Measurements from ENCODE around the gene GLIS2.

GLIS2 gene

GRCh38 chr16:4325253-4325758, 9.4 kb downstream of the GLIS2 start:
- no peaks in the 10 kb centered on the region for H3K27me3 ChIP-seq (ENCODE audit: insufficient read depth, low read length, poor library complexity, severe bottlenecking)
- no peak overlapping the region for H3K4me3 ChIP-seq (ENCODE audit: low read length, poor library complexity, severe bottlenecking)
- no peak overlapping the region for H3K4me2 ChIP-seq (ENCODE audit: low read depth, low read length, poor library complexity, severe bottlenecking)
- no peak for TF ChIP-seq CTCF (conservative IDR thresholded peaks at IDR 0.05; ENCODE audit: low read length)
- no peak for TF ChIP-seq EZH2phosphoT487 (IDR thresholded peaks at IDR 0.05; ENCODE audit: borderline replicate concordance)
- H3F3A ChIP-seq (ENCODE audit: low read depth) = no peaks in the 10 kb centered on the region
- H3K79me2 ChIP-seq (ENCODE audit: insufficient read depth, low read length) = no peaks in the 10 kb centered on the region
- no peak overlapping the region for H3K9ac ChIP-seq (ENCODE audit: low read depth, low read length, poor library complexity, severe bottlenecking)
- no peaks in the 10 kb centered on the region for H3K4me1 ChIP-seq (ENCODE audit: insufficient read depth, low read length, poor library complexity, severe bottlenecking)
- H3K9me2 ChIP-seq (replicated peaks; ENCODE audit: low read depth, low read length) = no peaks in the 10 kb centered on the region
- H2AFZ ChIP-seq (ENCODE audit: low read length) = no peak overlapping the region
- H4K20me1 ChIP-seq (ENCODE audit: insufficient read depth, low read length, poor library complexity, severe bottlenecking) = no peaks in the 10 kb centered on the region
- H3K36me3 ChIP-seq (ENCODE audit: insufficient read depth, low read length) = no peaks in the 10 kb centered on the region
- no peaks in the 10 kb centered on the region for H3K9me3 ChIP-seq (ENCODE audit: insufficient read depth, low read depth, low read length)

- TF ChIP-seq EZH2phosphoT487 (IDR thresholded peaks at IDR 0.05; ENCODE audit: borderline replicate concordance) (no peak), CTCF (conservative IDR thresholded peaks at IDR 0.05; ENCODE audit: low read length) (no peak)
- no peak overlapping the region for H3K9ac ChIP-seq (ENCODE audit: low read depth, low read length, poor library complexity, severe bottlenecking)
- H3K9me2 ChIP-seq (replicated peaks; ENCODE audit: low read depth, low read length) = no peaks in the 10 kb centered on the region
- H3K36me3 ChIP-seq (ENCODE audit: insufficient read depth, low read length) = no peaks in the 10 kb centered on the region
- H2AFZ ChIP-seq (ENCODE audit: low read length) = no peak overlapping the region
- no peak overlapping the region for H3K4me3 ChIP-seq (ENCODE audit: low read length, poor library complexity, severe bottlenecking)
- no peaks in the 10 kb centered on the region for H3K9me3 ChIP-seq (ENCODE audit: insufficient read depth, low read depth, low read length)
- no peaks in the 10 kb centered on the region for H3F3A ChIP-seq (ENCODE audit: low read depth)
- H3K27me3 ChIP-seq (ENCODE audit: insufficient read depth, low read length, poor library complexity, severe bottlenecking) = no peaks in the 10 kb centered on the region
- H4K20me1 ChIP-seq (ENCODE audit: insufficient read depth, low read length, poor library complexity, severe bottlenecking) = no peaks in the 10 kb centered on the region
- H3K4me2 ChIP-seq (ENCODE audit: low read depth, low read length, poor library complexity, severe bottlenecking) = no peak overlapping the region
- no peaks in the 10 kb centered on the region for H3K4me1 ChIP-seq (ENCODE audit: insufficient read depth, low read length, poor library complexity, severe bottlenecking)
- no peaks in the 10 kb centered on the region for H3K79me2 ChIP-seq (ENCODE audit: insufficient read depth, low read length)
Measured at GRCh38 chr16:4327386-4328045, 11.6 kb downstream of the GLIS2 start.

GRCh38 chr16:4328046-4328781, 12.3 kb downstream of the GLIS2 start:
- Histone ChIP-seq H3F3A (ENCODE audit: low read depth) (no peaks in the 10 kb centered on the region), H3K4me1 (ENCODE audit: insufficient read depth, low read length, poor library complexity, severe bottlenecking) (no peaks in the 10 kb centered on the region), H3K27me3 (ENCODE audit: insufficient read depth, low read length, poor library complexity, severe bottlenecking) (no peaks in the 10 kb centered on the region), H2AFZ (ENCODE audit: low read length) (no peak overlapping the region), H3K9me2 (replicated peaks; ENCODE audit: low read depth, low read length) (no peaks in the 10 kb centered on the region), H3K4me3 (ENCODE audit: low read length, poor library complexity, severe bottlenecking) (no peak overlapping the region), H4K20me1 (ENCODE audit: insufficient read depth, low read length, poor library complexity, severe bottlenecking) (no peaks in the 10 kb centered on the region), H3K36me3 (ENCODE audit: insufficient read depth, low read length) (no peaks in the 10 kb centered on the region), H3K79me2 (ENCODE audit: insufficient read depth, low read length) (no peaks in the 10 kb centered on the region), H3K4me2 (ENCODE audit: low read depth, low read length, poor library complexity, severe bottlenecking) (no peak overlapping the region), H3K9ac (ENCODE audit: low read depth, low read length, poor library complexity, severe bottlenecking) (no peak overlapping the region), H3K9me3 (ENCODE audit: insufficient read depth, low read depth, low read length) (no peaks in the 10 kb centered on the region)
- TF ChIP-seq EZH2phosphoT487 (IDR thresholded peaks at IDR 0.05; ENCODE audit: borderline replicate concordance) (no peak), CTCF (conservative IDR thresholded peaks at IDR 0.05; ENCODE audit: low read length) (no peak)

Data from Loucy (cell line).